Measurements from ENCODE around the gene PAQR8.

GRCh38 chr6:52328303-52328662 is 33.7 kb upstream of the PAQR8 start:
- TF ChIP-seq POLR2AphosphoS5 (IDR thresholded peaks at IDR 0.05) = no peak
- no peak for TF ChIP-seq RAD21 (conservative IDR thresholded peaks at IDR 0.05)
- TF ChIP-seq EZH2 (IDR thresholded peaks at IDR 0.05; ENCODE audit: borderline replicate concordance, insufficient read depth, low read length, poor library complexity, severe bottlenecking) = no peak
